GM12864 (cell line): ENCODE results near the gene TSLP.

Source experiments
- DNase-seq: peaks from one replicate; pipeline ENCODE4 v3.0.0-alpha.2; 2011; ENCODE audit warnings: low read depth
- H3K4me3 ChIP-seq: 2 replicates; pipeline ENCODE4 v1.5.1; 2011; ENCODE audit warnings: mild to moderate bottlenecking, low read depth, low read length, control low read depth
- TF ChIP-seq, protein P1 (sequence below): IDR thresholded peaks from 2 replicates; pipeline ENCODE4 v1.5.1; 2011; ENCODE audit warnings: low read depth, mild to moderate bottlenecking, moderate library complexity, low read length, control low read depth, inconsistent platforms; ENCODE audit errors: missing control alignments

TSLP gene

DNA sequence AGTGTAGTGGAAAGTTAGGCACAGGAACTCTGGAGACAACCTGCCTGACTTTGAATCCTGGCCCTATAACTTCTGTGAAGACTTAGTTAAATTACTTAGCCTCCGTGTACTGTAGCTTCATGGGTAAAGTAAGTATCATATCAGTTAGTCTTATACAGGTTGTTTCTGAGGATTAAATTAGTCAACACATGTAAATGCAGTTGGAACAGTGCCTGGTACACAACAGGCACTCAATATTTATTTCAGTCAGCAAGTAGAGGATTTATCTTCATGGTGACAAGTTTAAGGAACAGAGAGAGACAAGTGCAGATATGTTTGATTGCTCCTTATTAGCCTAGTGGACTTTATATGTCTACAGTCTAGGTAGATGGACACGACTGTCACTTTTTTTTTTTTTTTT, 2.7 kb downstream of the TSLP start:
- no peak overlapping the region for H3K4me3 ChIP-seq
- TF ChIP-seq, protein P1, sequence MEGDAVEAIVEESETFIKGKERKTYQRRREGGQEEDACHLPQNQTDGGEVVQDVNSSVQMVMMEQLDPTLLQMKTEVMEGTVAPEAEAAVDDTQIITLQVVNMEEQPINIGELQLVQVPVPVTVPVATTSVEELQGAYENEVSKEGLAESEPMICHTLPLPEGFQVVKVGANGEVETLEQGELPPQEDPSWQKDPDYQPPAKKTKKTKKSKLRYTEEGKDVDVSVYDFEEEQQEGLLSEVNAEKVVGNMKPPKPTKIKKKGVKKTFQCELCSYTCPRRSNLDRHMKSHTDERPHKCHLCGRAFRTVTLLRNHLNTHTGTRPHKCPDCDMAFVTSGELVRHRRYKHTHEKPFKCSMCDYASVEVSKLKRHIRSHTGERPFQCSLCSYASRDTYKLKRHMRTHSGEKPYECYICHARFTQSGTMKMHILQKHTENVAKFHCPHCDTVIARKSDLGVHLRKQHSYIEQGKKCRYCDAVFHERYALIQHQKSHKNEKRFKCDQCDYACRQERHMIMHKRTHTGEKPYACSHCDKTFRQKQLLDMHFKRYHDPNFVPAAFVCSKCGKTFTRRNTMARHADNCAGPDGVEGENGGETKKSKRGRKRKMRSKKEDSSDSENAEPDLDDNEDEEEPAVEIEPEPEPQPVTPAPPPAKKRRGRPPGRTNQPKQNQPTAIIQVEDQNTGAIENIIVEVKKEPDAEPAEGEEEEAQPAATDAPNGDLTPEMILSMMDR: no peak
- DNase-seq: no peak

DNA sequence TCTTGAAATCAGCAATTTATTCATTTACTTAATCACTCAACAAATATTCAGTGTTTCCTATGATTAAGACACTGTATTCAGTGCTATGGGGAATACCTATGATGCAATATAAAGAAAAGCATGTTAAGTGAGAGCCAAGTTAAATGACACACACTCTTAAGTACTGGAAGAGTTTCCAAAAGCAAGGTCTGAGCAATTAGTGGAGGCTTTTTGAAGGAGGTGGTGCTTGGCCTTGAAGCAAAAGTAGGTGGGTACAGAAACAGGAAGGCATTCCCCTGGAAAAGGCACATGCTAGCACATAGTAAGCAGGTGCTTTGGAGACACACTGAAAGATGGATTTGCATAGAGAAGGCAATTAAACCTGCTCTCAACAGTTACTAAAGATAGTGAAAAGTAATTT, 4.0 kb downstream of the TSLP start:
- TF ChIP-seq, protein P1: no peak
- H3K4me3 ChIP-seq: no peak overlapping the region
- no peak for DNase-seq

DNA sequence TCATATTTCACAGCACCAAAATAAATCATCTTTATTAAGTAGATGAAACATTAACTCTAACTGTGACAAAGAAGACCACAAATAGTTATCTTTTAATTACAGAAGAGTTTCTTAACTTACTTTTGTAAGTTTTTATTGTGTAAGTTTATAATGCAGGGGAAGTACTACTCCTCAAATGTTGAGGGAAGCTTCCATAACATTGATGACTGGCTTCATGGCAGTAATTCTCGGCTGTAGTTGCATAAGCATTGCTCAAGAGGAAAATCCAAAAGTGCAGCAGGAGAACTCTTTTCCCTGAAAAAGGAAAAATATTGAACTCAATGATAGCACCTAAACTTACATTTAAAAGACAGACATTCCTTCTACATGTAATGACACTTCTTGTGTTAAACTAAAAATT, 4.6 kb downstream of the TSLP start:
- H3K4me3 ChIP-seq: no peak overlapping the region
- DNase-seq: no peak
- TF ChIP-seq, protein P1: no peak

DNA sequence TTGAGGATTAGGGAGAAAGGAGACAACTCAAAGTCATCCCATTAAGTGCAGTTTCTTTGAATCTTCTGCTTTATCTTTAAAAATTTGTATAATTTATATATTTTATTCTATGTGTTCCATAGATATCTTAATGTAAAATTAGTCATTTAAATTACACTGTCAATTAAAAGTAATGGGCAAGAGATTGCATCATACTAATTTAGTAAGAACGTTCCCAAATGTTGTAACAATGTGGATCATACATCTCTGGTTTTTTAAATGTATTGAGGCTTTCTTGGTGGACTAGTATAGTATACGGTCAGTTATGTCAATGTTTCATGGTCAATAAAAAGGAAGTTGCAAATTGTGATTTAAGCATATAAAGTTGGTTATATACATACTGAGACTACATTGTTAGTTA, 6.2 kb downstream of the TSLP start:
- no peak overlapping the region for H3K4me3 ChIP-seq
- DNase-seq: no peak
- TF ChIP-seq, protein P1: no peak

DNA sequence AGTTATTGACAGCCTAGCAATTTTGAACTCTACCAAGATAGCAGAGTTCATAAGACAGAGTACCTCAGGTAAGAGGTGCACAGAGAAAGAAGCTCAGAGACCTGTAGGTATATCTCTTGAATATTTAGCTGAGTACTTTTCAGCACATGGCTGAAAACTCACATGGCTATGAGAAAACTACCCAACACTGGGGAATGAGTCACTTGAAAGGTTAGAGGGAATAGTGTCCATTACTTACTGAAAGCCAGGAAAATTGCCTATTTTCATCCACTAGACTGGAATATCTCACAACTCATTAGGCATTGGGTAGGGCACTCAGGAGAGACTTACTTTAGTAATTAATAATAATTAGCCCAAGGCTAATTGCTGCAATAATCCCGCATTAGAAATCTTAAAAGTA, 8.3 kb downstream of the TSLP start:
- TF ChIP-seq, protein P1: no peak
- DNase-seq: no peak
- no peak overlapping the region for H3K4me3 ChIP-seq

DNA sequence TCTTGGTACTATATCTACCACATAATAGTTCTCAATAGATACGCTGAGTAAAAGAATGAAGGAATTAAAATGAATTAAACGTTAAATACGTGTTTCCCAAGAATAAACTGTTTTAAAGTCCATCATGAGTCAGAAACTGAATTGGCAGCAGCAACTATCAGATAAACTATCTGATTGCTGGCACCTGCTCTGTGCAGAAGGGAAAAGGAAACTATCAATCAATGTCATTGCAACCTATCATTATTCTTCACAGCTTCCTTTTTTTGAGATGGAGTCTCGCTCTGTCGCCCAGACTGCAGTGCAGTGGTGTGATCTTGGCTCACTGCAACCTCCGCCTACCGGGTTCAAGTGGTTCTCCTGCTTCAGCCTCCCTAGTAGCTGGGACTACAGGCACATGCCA, 11.8 kb downstream of the TSLP start:
- H3K4me3 ChIP-seq: no peak overlapping the region
- TF ChIP-seq, protein P1: no peak
- DNase-seq: no peak

DNA sequence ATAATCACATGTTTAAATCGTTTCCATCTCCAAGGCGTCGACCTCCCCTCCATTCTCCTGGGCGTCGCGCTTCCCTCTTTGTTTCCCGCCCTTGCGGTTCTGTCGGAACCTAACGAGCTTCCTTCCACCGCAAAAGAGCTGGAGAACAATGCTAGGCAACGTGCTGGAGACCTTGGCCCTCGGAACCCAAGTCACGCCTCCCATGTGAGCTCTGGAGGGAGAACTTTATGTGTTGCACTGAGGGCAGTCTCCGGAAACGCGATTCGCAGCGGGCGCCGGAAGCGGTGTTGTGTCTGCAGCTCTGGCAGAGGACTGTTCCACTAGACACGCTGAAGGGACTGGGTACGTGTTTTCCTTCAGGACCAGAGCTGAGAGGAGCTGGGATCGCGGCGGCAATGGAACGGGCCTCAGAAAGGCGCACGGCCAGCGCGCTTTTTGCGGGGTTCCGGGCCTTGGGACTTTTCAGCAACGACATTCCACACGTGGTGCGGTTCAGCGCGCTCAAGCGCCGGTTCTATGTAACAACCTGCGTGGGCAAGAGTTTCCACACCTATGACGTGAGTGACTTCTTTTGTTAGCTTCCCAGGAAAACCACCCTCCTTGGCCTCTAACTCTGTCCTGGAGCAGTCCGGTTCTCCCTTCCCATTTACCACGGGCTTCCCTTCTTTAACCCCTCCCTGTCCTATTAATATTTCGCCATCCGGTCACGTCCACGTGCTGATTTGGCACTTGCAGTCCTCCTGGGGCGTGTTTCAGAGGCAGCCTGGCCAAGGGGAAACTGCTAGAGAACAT, 20.7 kb downstream of the TSLP start, which contains the start of gene WDR36:
Gene WDR36 (plus strand): TSS at position 287 of the 792 bp plus-strand sequence. CDS start 109 bp downstream, at position 396.
- H3K4me3 ChIP-seq: peak within 1 kb of the TSS; percentile 67
- TF ChIP-seq, protein P1: no peak
- peak; percentile 84 for DNase-seq
